CD1c-positive myeloid dendritic cell (primary cell): Measurements from ENCODE around the gene HDAC9.
"Not testable (repeated sequence)": the region's sequence is repeated elsewhere in the genome, so short reads cannot be mapped to it uniquely, and the experiment has no call there.

ENCODE experiments used
- DNase-seq: peaks from one replicate; pipeline ENCODE4 v3.0.0-alpha.2; 2016; ENCODE audit errors: extremely low spot score

HDAC9 gene

GRCh38 chr7:19023477-19023876, 527.9 kb downstream of the HDAC9 start:
- DNase-seq = no peak

DNA sequence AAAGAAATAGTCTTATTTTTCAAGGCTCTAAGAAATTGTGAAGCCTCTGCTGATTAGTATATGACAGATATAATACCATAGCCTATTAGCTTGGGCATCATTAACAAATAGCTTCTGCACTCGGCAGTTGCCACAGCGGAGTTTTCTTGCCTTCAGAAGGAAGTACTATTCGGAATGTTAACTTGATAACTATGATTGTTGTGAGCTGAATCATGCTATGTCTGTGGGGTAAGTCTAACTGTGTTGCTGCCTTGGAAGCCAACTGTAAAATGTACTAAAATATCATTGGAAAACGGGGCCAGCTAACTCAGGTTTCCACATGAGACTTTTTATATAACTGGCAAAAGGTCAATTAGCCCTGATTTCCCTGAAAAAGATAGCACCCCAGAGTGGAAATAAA, 528.7 kb downstream of the HDAC9 start:
- DNase-seq = no peak

- no peak for DNase-seq
Observed at GRCh38 chr7:19026888-19027287, 531.3 kb downstream of the HDAC9 start.

GRCh38 chr7:19030281-19030680, 534.7 kb downstream of the HDAC9 start:
- no peak for DNase-seq

DNA sequence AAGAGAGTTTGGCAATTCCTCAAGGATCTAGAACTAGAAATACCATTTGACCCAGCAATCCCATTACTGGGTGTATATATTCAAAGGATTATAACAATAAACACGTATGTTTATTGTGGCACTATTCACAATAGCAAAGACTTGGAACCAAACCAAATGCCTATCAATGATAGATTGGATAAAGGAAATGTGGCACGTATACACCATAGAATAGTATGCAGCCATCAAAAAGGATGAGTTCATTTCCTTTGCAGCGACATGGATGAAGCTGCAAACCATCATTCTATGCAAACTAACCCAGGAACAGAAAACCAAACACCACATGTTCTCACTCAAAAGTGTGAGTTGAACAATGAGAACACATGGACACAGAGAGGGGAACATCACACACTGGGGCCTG, 537.4 kb downstream of the HDAC9 start:
- not testable (repeated sequence) for DNase-seq

GRCh38 chr7:19051767-19052375, 556.3 kb downstream of the HDAC9 start:
- DNase-seq = peak; percentile 48
